NB4 (cell line): ENCODE measurements around the gene L3MBTL4.

Experiments
- DNase-seq: peaks from one replicate; pipeline ENCODE4 v3.0.0; 2010; ENCODE audit warnings: low read depth
- H3K4me3 ChIP-seq: one replicate; pipeline ENCODE4 v1.5.1; 2011; ENCODE audit warnings: mild to moderate bottlenecking, low read depth, low read length, moderate library complexity
- MYC ChIP-seq: IDR thresholded peaks from 2 replicates; pipeline ENCODE4 v1.6.1; 2011; ENCODE audit warnings: low read depth, low read length
- POLR2A ChIP-seq: IDR thresholded peaks from 2 replicates; pipeline ENCODE4 v1.6.1; 2011; ENCODE audit warnings: mild to moderate bottlenecking; ENCODE audit not compliant: insufficient read length; ENCODE audit errors: extremely low read depth
- TF ChIP-seq, protein P1 (sequence below): IDR thresholded peaks from 2 replicates; pipeline ENCODE4 v1.6.1; 2011; ENCODE audit warnings: low read depth, low read length
- TF ChIP-seq, protein P2 (sequence below): IDR thresholded peaks from one replicate; pipeline ENCODE4 v1.5.1; 2012; ENCODE audit warnings: low read depth, low read length

The L3MBTL4 gene

DNA sequence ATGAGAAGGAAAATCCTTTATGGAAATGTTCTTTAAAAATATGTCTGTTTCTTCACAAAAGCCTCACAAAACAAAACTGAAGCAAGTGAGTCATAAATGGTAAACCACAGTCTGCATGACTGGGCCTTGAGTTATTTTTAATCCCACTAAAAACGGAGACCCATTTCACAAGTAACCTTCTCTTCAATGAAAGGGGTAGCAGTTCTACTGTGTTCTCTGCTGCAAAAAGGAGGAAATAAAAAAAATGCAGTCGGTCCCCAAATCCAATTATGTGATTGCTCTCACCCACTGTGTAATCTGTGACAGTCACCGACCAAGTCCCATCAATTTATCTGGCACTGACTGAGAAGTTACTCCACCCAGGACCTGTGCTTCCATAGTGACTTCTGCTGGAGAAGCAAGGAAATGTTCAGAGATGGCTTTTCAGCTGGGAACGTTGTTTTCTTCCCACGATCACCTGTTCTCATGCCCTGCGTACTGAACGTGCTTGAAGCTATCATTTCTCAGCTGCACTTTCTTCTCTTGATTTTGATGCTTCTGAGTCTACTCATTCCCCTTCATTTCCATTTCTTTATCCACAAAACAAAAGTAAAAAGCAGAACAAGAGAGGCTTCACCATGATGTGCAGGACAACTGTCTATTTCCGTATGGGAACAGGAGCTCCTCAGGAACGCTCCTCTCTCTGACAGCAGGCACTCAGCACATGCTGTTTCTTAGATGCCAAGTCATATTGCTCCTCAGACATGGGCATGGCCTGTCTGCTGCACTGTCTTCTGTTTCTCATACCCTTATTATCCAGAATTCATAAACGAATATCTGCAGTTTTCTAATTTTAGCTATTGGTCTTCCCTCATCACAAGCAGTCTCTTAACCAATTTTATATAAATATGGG lies 439.4 kb downstream of the L3MBTL4 start:
- TF ChIP-seq POLR2A (no peak), MYC (no peak)
- TF ChIP-seq, protein P1, sequence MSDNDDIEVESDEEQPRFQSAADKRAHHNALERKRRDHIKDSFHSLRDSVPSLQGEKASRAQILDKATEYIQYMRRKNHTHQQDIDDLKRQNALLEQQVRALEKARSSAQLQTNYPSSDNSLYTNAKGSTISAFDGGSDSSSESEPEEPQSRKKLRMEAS, result no peak
- TF ChIP-seq, protein P2, sequence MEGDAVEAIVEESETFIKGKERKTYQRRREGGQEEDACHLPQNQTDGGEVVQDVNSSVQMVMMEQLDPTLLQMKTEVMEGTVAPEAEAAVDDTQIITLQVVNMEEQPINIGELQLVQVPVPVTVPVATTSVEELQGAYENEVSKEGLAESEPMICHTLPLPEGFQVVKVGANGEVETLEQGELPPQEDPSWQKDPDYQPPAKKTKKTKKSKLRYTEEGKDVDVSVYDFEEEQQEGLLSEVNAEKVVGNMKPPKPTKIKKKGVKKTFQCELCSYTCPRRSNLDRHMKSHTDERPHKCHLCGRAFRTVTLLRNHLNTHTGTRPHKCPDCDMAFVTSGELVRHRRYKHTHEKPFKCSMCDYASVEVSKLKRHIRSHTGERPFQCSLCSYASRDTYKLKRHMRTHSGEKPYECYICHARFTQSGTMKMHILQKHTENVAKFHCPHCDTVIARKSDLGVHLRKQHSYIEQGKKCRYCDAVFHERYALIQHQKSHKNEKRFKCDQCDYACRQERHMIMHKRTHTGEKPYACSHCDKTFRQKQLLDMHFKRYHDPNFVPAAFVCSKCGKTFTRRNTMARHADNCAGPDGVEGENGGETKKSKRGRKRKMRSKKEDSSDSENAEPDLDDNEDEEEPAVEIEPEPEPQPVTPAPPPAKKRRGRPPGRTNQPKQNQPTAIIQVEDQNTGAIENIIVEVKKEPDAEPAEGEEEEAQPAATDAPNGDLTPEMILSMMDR, result no peak
- DNase-seq, result peak; percentile 44
- no peak overlapping the region for H3K4me3 ChIP-seq

DNA sequence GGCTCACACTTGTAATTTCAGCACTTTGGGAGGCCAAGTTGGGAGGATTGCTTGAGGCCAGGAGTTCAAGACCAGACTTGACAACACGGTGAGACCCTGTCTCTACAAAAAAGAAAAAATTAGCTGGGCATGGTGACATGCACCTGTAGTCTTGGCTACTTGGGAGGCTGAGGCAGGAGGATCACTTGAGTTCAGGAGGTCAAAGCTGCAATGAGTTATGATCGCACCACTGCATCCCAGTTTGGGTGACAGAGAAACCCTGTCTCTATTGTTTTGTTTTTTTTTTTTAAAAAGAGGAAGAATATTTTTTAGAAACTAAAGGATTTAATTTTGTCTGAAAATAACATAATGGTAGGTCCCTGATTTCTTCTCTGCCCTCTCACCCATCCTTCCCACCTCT lies 440.0 kb downstream of the L3MBTL4 start:
- TF ChIP-seq, protein P2, result no peak
- TF ChIP-seq, protein P1, result no peak
- TF ChIP-seq MYC (no peak), POLR2A (no peak)

DNA sequence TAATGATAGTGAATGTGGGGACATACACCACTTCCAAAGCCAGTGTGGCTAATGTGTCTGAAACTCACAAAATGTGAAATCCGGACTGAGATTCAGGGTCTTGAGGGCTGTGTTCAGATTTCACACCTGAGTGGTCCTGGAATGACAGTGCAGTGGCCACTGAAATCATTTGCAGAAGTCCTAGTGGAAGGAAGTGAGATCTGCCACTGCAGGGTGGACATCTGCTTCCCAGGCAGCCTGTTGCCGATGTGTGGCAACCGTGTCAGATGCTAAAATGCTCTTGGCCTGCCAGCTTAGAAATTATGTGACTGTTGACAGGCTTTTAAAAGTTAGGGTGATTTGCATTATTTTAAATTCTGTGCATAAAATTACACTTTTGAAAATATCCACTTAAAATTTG lies 441.6 kb downstream of the L3MBTL4 start:
- no peak for DNase-seq
- no peak for TF ChIP-seq MYC
- TF ChIP-seq, protein P1, result no peak
- TF ChIP-seq, protein P2, result no peak
- TF ChIP-seq POLR2A, result no peak
- no peak overlapping the region for H3K4me3 ChIP-seq

More for the DNA sequence above, 440.0 kb downstream of the L3MBTL4 start:
- DNase-seq, result no peak
- H3K4me3 ChIP-seq, result no peak overlapping the region

DNA sequence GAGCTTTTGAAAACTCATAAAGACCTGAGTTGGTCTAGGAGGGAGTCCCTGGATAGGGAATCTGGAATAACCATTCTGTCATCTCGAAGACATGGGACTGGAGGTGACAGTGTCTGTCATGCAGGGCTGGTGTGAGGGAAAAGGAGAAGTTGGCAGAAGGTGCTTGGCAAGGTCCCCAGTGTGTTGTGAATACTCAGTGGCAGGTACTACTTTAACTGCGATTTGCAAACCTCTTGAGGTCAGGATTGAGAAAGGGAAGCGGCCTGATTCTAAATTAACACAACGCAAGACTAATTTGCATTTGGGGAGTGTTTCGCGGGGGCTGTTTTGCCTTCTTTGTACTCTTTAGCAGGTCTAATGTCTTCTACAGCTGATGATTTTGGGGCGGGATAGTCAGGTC lies 442.4 kb downstream of the L3MBTL4 start:
- TF ChIP-seq, protein P2, result no peak
- TF ChIP-seq, protein P1, result no peak
- no peak for TF ChIP-seq POLR2A
- TF ChIP-seq MYC, result no peak
- H3K4me3 ChIP-seq, result no peak overlapping the region
- no peak for DNase-seq

DNA sequence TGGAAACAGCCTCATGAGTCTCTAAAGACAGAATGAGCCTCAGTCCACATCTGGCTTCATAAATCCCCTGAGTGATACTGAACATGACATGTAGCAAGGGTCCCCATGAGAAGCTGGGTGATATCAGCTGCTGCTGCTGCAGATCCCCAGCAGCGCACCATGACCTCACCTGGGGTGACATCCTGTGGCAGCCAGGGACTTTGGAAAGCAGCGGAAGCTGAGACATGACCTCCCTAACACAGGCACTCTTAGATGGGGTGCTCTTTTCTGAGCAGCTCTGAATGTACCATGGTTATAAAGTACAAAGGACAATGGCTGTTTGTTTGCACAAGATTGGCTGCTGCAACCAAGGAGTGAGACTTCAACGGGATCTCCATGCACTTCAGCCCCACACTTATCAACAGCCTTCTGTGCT lies 444.7 kb downstream of the L3MBTL4 start:
- DNase-seq, result no peak
- no peak for TF ChIP-seq MYC
- TF ChIP-seq, protein P2, result no peak
- no peak for TF ChIP-seq POLR2A
- TF ChIP-seq, protein P1, result no peak
- H3K4me3 ChIP-seq, result no peak overlapping the region
